ENCODE measurements around the gene SPINK14.

SPINK14 gene

DNA sequence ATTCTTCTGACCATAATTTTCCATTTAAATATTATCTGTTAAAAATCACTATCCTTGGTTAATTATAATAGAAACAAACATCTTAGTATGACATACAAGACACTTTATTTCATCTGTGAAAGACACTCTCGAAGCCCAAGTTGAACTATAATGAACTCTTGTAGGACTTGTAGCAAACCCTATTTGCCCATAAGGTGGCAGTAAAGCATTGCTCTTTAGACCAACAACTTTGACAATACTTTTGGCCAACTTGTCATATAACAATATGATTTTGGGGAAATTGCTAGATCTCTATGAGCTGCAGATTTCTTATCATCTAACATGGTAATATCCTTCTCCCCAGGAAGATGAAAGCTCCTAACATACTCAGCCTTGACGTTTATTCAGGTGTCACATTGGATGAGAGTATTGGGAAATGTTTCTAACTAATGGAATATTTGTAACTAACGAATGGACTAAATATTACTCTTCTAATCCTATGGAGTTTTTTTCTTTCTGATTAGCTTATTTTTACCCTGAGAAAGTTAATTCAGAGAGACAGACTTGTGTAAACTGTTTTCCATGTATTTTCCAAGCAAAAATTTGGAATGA is 11.0 kb downstream of the SPINK14 start:
- TF ChIP-seq OSR1 (CRISPR knock-in tag; IDR thresholded peaks at IDR 0.05), result no peak
- TF ChIP-seq, protein P1, sequence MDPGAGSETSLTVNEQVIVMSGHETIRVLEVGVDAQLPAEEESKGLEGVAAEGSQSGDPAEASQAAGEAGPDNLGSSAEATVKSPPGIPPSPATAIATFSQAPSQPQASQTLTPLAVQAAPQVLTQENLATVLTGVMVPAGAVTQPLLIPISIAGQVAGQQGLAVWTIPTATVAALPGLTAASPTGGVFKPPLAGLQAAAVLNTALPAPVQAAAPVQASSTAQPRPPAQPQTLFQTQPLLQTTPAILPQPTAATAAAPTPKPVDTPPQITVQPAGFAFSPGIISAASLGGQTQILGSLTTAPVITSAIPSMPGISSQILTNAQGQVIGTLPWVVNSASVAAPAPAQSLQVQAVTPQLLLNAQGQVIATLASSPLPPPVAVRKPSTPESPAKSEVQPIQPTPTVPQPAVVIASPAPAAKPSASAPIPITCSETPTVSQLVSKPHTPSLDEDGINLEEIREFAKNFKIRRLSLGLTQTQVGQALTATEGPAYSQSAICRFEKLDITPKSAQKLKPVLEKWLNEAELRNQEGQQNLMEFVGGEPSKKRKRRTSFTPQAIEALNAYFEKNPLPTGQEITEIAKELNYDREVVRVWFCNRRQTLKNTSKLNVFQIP (CRISPR knock-in tag; IDR thresholded peaks at IDR 0.05; ENCODE audit: borderline replicate concordance, low read depth), result no peak
- no peak for TF ChIP-seq PPARA (CRISPR knock-in tag; IDR thresholded peaks at IDR 0.05; ENCODE audit: borderline replicate concordance)
- no peak for TF ChIP-seq BACH2 (CRISPR knock-in tag; IDR thresholded peaks at IDR 0.05; ENCODE audit: borderline replicate concordance)
- no peak for TF ChIP-seq ZFP30 (CRISPR knock-in tag; IDR thresholded peaks at IDR 0.05)
- TF ChIP-seq, protein P2, sequence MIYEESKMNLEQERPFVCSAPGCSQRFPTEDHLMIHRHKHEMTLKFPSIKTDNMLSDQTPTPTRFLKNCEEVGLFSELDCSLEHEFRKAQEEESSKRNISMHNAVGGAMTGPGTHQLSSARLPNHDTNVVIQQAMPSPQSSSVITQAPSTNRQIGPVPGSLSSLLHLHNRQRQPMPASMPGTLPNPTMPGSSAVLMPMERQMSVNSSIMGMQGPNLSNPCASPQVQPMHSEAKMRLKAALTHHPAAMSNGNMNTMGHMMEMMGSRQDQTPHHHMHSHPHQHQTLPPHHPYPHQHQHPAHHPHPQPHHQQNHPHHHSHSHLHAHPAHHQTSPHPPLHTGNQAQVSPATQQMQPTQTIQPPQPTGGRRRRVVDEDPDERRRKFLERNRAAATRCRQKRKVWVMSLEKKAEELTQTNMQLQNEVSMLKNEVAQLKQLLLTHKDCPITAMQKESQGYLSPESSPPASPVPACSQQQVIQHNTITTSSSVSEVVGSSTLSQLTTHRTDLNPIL (CRISPR knock-in tag; IDR thresholded peaks at IDR 0.05; ENCODE audit: low read depth), result no peak
- TF ChIP-seq ISL1 (CRISPR knock-in tag; IDR thresholded peaks at IDR 0.05), result no peak
- TF ChIP-seq ZNF8 (CRISPR knock-in tag; IDR thresholded peaks at IDR 0.05), result no peak
- TF ChIP-seq SNAI2 (CRISPR knock-in tag; IDR thresholded peaks at IDR 0.05), result no peak
- no peak for TF ChIP-seq CSDC2 (CRISPR knock-in tag; IDR thresholded peaks at IDR 0.05)
- TF ChIP-seq ARNTL (CRISPR knock-in tag; IDR thresholded peaks at IDR 0.05; ENCODE audit: borderline replicate concordance, low read depth), result no peak
- TF ChIP-seq, protein P3, sequence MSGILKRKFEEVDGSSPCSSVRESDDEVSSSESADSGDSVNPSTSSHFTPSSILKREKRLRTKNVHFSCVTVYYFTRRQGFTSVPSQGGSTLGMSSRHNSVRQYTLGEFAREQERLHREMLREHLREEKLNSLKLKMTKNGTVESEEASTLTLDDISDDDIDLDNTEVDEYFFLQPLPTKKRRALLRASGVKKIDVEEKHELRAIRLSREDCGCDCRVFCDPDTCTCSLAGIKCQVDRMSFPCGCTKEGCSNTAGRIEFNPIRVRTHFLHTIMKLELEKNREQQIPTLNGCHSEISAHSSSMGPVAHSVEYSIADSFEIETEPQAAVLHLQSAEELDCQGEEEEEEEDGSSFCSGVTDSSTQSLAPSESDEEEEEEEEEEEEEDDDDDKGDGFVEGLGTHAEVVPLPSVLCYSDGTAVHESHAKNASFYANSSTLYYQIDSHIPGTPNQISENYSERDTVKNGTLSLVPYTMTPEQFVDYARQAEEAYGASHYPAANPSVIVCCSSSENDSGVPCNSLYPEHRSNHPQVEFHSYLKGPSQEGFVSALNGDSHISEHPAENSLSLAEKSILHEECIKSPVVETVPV (CRISPR knock-in tag; IDR thresholded peaks at IDR 0.05), result no peak
- no peak for TF ChIP-seq ZNF70 (CRISPR knock-in tag; IDR thresholded peaks at IDR 0.05)
- TF ChIP-seq ESRRG (CRISPR knock-in tag; IDR thresholded peaks at IDR 0.05), result no peak
- ATAC-seq, result peak; percentile 76

DNA sequence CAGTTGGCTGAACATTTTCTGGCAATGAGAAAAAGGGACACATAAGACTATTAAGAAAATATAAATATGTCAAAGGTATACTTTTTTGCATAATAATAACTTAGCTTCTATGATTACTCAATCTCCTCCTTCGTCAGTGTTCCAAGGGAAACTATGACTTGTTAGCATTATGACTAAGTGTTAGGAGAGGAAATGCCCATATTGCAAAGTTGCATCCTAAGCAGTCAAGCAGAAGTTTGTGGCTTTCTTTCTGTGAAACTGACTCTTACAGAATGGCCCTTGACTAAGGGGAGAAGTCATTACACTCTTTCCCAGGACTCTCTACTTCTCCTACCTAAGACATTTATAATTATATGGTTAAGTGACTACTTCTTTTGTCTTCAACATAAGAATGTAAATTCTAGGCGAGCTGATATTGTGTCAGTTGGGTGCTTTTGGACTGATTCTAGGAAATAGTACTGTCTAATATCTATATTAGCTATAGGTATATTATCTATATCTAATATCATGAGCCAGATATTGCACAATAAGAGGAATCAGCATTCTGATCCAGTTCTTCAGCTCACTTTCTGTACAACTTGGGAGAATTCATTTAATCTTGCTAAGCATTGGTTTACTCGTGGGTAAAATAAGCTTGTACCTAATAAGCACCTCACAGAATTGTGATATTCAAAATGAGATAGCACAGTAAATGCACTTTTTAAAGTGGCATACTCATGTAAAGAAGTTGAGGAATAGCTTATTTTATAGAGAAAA is 18.1 kb downstream of the SPINK14 start:
- TF ChIP-seq BACH2 (CRISPR knock-in tag; IDR thresholded peaks at IDR 0.05; ENCODE audit: borderline replicate concordance), result no peak
- TF ChIP-seq CSDC2 (CRISPR knock-in tag; IDR thresholded peaks at IDR 0.05), result no peak
- TF ChIP-seq ZC3H10 (CRISPR knock-in tag; IDR thresholded peaks at IDR 0.05), result no peak
- no peak for TF ChIP-seq PPARA (CRISPR knock-in tag; IDR thresholded peaks at IDR 0.05; ENCODE audit: borderline replicate concordance)
- TF ChIP-seq, protein P2 (CRISPR knock-in tag; IDR thresholded peaks at IDR 0.05; ENCODE audit: low read depth), result no peak
- no peak for TF ChIP-seq ZNF565 (CRISPR knock-in tag; conservative IDR thresholded peaks at IDR 0.05; ENCODE audit: low read depth)
- no peak for TF ChIP-seq SNAI2 (CRISPR knock-in tag; IDR thresholded peaks at IDR 0.05)
- TF ChIP-seq OSR1 (CRISPR knock-in tag; IDR thresholded peaks at IDR 0.05), result no peak
- no peak for TF ChIP-seq ZFP3 (CRISPR knock-in tag; IDR thresholded peaks at IDR 0.05)
- TF ChIP-seq, protein P4, sequence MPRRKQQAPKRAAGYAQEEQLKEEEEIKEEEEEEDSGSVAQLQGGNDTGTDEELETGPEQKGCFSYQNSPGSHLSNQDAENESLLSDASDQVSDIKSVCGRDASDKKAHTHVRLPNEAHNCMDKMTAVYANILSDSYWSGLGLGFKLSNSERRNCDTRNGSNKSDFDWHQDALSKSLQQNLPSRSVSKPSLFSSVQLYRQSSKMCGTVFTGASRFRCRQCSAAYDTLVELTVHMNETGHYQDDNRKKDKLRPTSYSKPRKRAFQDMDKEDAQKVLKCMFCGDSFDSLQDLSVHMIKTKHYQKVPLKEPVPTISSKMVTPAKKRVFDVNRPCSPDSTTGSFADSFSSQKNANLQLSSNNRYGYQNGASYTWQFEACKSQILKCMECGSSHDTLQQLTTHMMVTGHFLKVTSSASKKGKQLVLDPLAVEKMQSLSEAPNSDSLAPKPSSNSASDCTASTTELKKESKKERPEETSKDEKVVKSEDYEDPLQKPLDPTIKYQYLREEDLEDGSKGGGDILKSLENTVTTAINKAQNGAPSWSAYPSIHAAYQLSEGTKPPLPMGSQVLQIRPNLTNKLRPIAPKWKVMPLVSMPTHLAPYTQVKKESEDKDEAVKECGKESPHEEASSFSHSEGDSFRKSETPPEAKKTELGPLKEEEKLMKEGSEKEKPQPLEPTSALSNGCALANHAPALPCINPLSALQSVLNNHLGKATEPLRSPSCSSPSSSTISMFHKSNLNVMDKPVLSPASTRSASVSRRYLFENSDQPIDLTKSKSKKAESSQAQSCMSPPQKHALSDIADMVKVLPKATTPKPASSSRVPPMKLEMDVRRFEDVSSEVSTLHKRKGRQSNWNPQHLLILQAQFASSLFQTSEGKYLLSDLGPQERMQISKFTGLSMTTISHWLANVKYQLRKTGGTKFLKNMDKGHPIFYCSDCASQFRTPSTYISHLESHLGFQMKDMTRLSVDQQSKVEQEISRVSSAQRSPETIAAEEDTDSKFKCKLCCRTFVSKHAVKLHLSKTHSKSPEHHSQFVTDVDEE (CRISPR knock-in tag; IDR thresholded peaks at IDR 0.05), result no peak
- TF ChIP-seq ISL1 (CRISPR knock-in tag; IDR thresholded peaks at IDR 0.05), result no peak
- TF ChIP-seq TCF4 (CRISPR knock-in tag; IDR thresholded peaks at IDR 0.05; ENCODE audit: borderline replicate concordance), result no peak
- TF ChIP-seq ESRRG (CRISPR knock-in tag; IDR thresholded peaks at IDR 0.05), result no peak
- no peak for TF ChIP-seq ARNTL (CRISPR knock-in tag; IDR thresholded peaks at IDR 0.05; ENCODE audit: borderline replicate concordance, low read depth)
- TF ChIP-seq, protein P3 (CRISPR knock-in tag; IDR thresholded peaks at IDR 0.05), result no peak
- TF ChIP-seq ZNF8 (CRISPR knock-in tag; IDR thresholded peaks at IDR 0.05), result no peak
- ATAC-seq, result no peak

All from SK-N-SH treated with all-trans-retinoic acid at 6 μM for 48 hours (cell line).